SK-N-SH treated with all-trans-retinoic acid at 6 μM for 48 hours (cell line): Measurements from ENCODE around the gene PCED1A.

ENCODE experiments used
- ARNTL ChIP-seq: fragments of 450-650 bp; formaldehyde crosslinking; IDR thresholded peaks from 2 replicates; pipeline ENCODE4 v1.5.0; 2020; ENCODE audit warnings: low read depth, mild to moderate bottlenecking, moderate library complexity, borderline replicate concordance
- CREB5 ChIP-seq: fragments of 250-450 bp; sonication (Bioruptor Pico); IDR thresholded peaks from 2 replicates; pipeline ENCODE4 v1.5.1; 2020; ENCODE audit warnings: low read depth, mild to moderate bottlenecking, moderate library complexity
- ISL1 ChIP-seq: fragments of 250-450 bp; sonication (Bioruptor Pico); IDR thresholded peaks from 2 replicates; pipeline ENCODE4 v2.1.2; 2022; ENCODE audit warnings: mild to moderate bottlenecking, moderate library complexity
- PATZ1 ChIP-seq: fragments of 250-450 bp; sonication (Bioruptor Pico); IDR thresholded peaks from 2 replicates; pipeline ENCODE4 v1.8.0; 2020; ENCODE audit warnings: mild to moderate bottlenecking, moderate library complexity, borderline replicate concordance
- PPARA ChIP-seq: fragments of 250-450 bp; sonication (Bioruptor Pico); IDR thresholded peaks from 2 replicates; pipeline ENCODE4 v1.5.0; 2020; ENCODE audit warnings: mild to moderate bottlenecking, borderline replicate concordance
- RARB ChIP-seq: fragments of 250-450 bp; sonication (Bioruptor Pico); IDR thresholded peaks from 2 replicates; pipeline ENCODE4 v1.8.0; 2021; ENCODE audit warnings: mild to moderate bottlenecking, moderate library complexity
- SNAI2 ChIP-seq: fragments of 250-450 bp; sonication (Bioruptor Pico); IDR thresholded peaks from 2 replicates; pipeline ENCODE4 v1.5.0; 2020; ENCODE audit warnings: mild to moderate bottlenecking, moderate library complexity
- TCF4 ChIP-seq: fragments of 250-450 bp; sonication (Bioruptor Pico); IDR thresholded peaks from 2 replicates; pipeline ENCODE4 v1.8.0; 2021; ENCODE audit warnings: mild to moderate bottlenecking, moderate library complexity, borderline replicate concordance
- TOX ChIP-seq: fragments of 250-450 bp; sonication (Bioruptor Pico); IDR thresholded peaks from 2 replicates; pipeline ENCODE4 v1.8.0; 2021; ENCODE audit warnings: mild to moderate bottlenecking, moderate library complexity, borderline replicate concordance
- TSHZ2 ChIP-seq: fragments of 250-450 bp; sonication (Bioruptor Pico); IDR thresholded peaks from 2 replicates; pipeline ENCODE4 v1.5.0; 2020; ENCODE audit warnings: mild to moderate bottlenecking, moderate library complexity
- ZFP3 ChIP-seq: fragments of 250-450 bp; sonication (Bioruptor Pico); IDR thresholded peaks from 2 replicates; pipeline ENCODE4 v1.5.0; 2020; ENCODE audit warnings: mild to moderate bottlenecking, moderate library complexity
- ZFP30 ChIP-seq: fragments of 450-650 bp; formaldehyde crosslinking; IDR thresholded peaks from 2 replicates; pipeline ENCODE4 v1.5.0; 2022; ENCODE audit warnings: mild to moderate bottlenecking, moderate library complexity
- ZNF70 ChIP-seq: fragments of 450-650 bp; formaldehyde crosslinking; IDR thresholded peaks from 2 replicates; pipeline ENCODE4 v1.5.0; 2020; ENCODE audit warnings: mild to moderate bottlenecking, moderate library complexity

GRCh38 chr20:2804041-2804828 lies 36.2 kb downstream of the PCED1A start:
- TF ChIP-seq ISL1 (CRISPR knock-in tag) (no peak), ZNF70 (no peak), SNAI2 (no peak), RARB (no peak), TOX (CRISPR knock-in tag) (no peak), ZFP3 (CRISPR knock-in tag) (no peak), ZFP30 (CRISPR knock-in tag) (no peak), TSHZ2 (CRISPR knock-in tag) (no peak), CREB5 (no peak), ARNTL (CRISPR knock-in tag) (no peak), PPARA (no peak), PATZ1 (CRISPR knock-in tag) (no peak), TCF4 (no peak)
